Smooth muscle cell of the brain vasculature (primary cell): ENCODE data around the gene SPATA4.
"Not testable (repeated sequence)": the region's sequence is repeated elsewhere in the genome, so short reads cannot be mapped to it uniquely, and the experiment has no call there.

Experiments used
- DNase-seq: peaks from one replicate; pipeline ENCODE4 v3.0.0-alpha.2; 2012; ENCODE audit warnings: low read depth, low spot score

Gene SPATA4

GRCh38 chr4:176195184-176195978 is at the start of gene SPATA4:
SPATA4 (minus strand) TSS chr4:176195585; CDS start chr4:176195562, 23 bp downstream.
- peak; percentile 70 for DNase-seq

GRCh38 chr4:176242764-176243347 is 47.5 kb upstream of the SPATA4 start:
- no peak for DNase-seq

- no peak for DNase-seq
Observed at GRCh38 chr4:176241703-176242102, 46.3 kb upstream of the SPATA4 start.

- DNase-seq = no peak
Observed at GRCh38 chr4:176238826-176239225, 43.4 kb upstream of the SPATA4 start.

GRCh38 chr4:176238157-176238610 is 42.8 kb upstream of the SPATA4 start:
- peak; percentile 54 for DNase-seq

- DNase-seq = no peak
Observed at GRCh38 chr4:176236946-176237345, 41.6 kb upstream of the SPATA4 start.

- DNase-seq = no peak
Observed at GRCh38 chr4:176230836-176231235, 35.5 kb upstream of the SPATA4 start.

- no peak for DNase-seq
Observed at GRCh38 chr4:176229645-176230044, 34.3 kb upstream of the SPATA4 start.

- no peak for DNase-seq
Observed at GRCh38 chr4:176226736-176227135, 31.4 kb upstream of the SPATA4 start.

GRCh38 chr4:176223561-176223960 is 28.2 kb upstream of the SPATA4 start:
- no peak for DNase-seq

GRCh38 chr4:176222149-176222548 is 26.8 kb upstream of the SPATA4 start:
- no peak for DNase-seq

- DNase-seq = no peak
Observed at GRCh38 chr4:176217510-176217909, 22.1 kb upstream of the SPATA4 start.

- not testable (repeated sequence) for DNase-seq
Observed at GRCh38 chr4:176212351-176212750, 17.0 kb upstream of the SPATA4 start.

- DNase-seq = no peak
Observed at GRCh38 chr4:176210579-176211296, 15.4 kb upstream of the SPATA4 start.

GRCh38 chr4:176210101-176210500 is 14.7 kb upstream of the SPATA4 start:
- no peak for DNase-seq

- DNase-seq = no peak
Observed at GRCh38 chr4:176209535-176209934, 14.2 kb upstream of the SPATA4 start.

- DNase-seq = no peak
Observed at GRCh38 chr4:176207839-176208238, 12.5 kb upstream of the SPATA4 start.

GRCh38 chr4:176205299-176205698 is 9.9 kb upstream of the SPATA4 start:
- DNase-seq = no peak

- no peak for DNase-seq
Observed at GRCh38 chr4:176198316-176198903, 3.0 kb upstream of the SPATA4 start.

GRCh38 chr4:176193938-176194337 is 1.4 kb downstream of the SPATA4 start:
- no peak for DNase-seq

GRCh38 chr4:176193126-176193525 is 2.3 kb downstream of the SPATA4 start:
- DNase-seq = no peak

GRCh38 chr4:176191974-176192373 is 3.4 kb downstream of the SPATA4 start:
- DNase-seq = no peak
